Renal pelvis (tissue), 4 donors: Measurements from ENCODE around the gene ASCL2. TPM values are rescaled to one million over a fixed set of nuclear protein-coding genes. Genes with fewer than 3 reads are reported as not detected.
"Not testable (repeated sequence)": the region's sequence is repeated elsewhere in the genome, so short reads cannot be mapped to it uniquely, and the experiment has no call there.

ENCODE experiments used
- DNase-seq: peaks from one replicate; pipeline ENCODE4 v3.0.0-alpha.2; 2013
- polyA plus RNA-seq, 3 donors: library from polyadenylated mRNA; unstranded; fragments of 120-200 nt; gene quantifications; one replicate each; pipeline ENCODE4 v1.2.1, GENCODE V29; 2013; ENCODE audit not compliant: insufficient read length in 3 of 3

The ASCL2 gene
- polyA plus RNA-seq, 3 donors = 3.1 to 4.7 (median 3.8) TPM

GRCh38 chr11:2299773-2300172, 29.4 kb upstream of the ASCL2 start:
- no peak for DNase-seq

GRCh38 chr11:2298795-2299761, 28.7 kb upstream of the ASCL2 start:
- DNase-seq = no peak

- no peak for DNase-seq
Observed at GRCh38 chr11:2298131-2298794, 27.9 kb upstream of the ASCL2 start.

GRCh38 chr11:2297623-2298030, 27.2 kb upstream of the ASCL2 start:
- DNase-seq = no peak

GRCh38 chr11:2296913-2297622, 26.7 kb upstream of the ASCL2 start:
- no peak for DNase-seq

GRCh38 chr11:2295971-2296912, 25.9 kb upstream of the ASCL2 start:
- no peak for DNase-seq

- no peak for DNase-seq
Observed at GRCh38 chr11:2294926-2295290, 24.5 kb upstream of the ASCL2 start.

GRCh38 chr11:2293984-2294925, 23.9 kb upstream of the ASCL2 start:
- DNase-seq = no peak

GRCh38 chr11:2293531-2293971, 23.2 kb upstream of the ASCL2 start:
- DNase-seq = no peak

- no peak for DNase-seq
Observed at GRCh38 chr11:2290351-2290841, 20.0 kb upstream of the ASCL2 start.

GRCh38 chr11:2289859-2290258, 19.5 kb upstream of the ASCL2 start:
- no peak for DNase-seq

- DNase-seq = no peak
Observed at GRCh38 chr11:2289350-2289749, 19.0 kb upstream of the ASCL2 start.

GRCh38 chr11:2287091-2287490, 16.7 kb upstream of the ASCL2 start:
- DNase-seq = no peak

- DNase-seq = not testable (repeated sequence)
Observed at GRCh38 chr11:2286350-2286749, 16.0 kb upstream of the ASCL2 start.

- no peak for DNase-seq
Observed at GRCh38 chr11:2280208-2280607, 9.8 kb upstream of the ASCL2 start.

GRCh38 chr11:2277933-2278523, 7.6 kb upstream of the ASCL2 start:
- DNase-seq = no peak

- DNase-seq = no peak
Observed at GRCh38 chr11:2277008-2277346, 6.6 kb upstream of the ASCL2 start.

GRCh38 chr11:2276280-2277007, 6.1 kb upstream of the ASCL2 start:
- DNase-seq = no peak
